SU-DHL-6 (cell line): Measurements from ENCODE around the gene CPNE2.

Experiments used
- H2AFZ ChIP-seq: fragments of 200-600 bp; sonication (generic); 2 replicates; pipeline ENCODE4 v1.6.1; 2014; ENCODE audit warnings: low read depth, mild to moderate bottlenecking, moderate library complexity, mixed read lengths, antibody characterized with exemption, low read length; ENCODE audit not compliant: severe bottlenecking
- H3F3A ChIP-seq: fragments of 200-600 bp; shearing (Covaris generic); 2 replicates; pipeline ENCODE4 v1.6.0; 2016; ENCODE audit warnings: antibody characterized with exemption, mild to moderate bottlenecking; ENCODE audit not compliant: insufficient read depth
- H3K27ac ChIP-seq: fragments of 200-600 bp; sonication (generic); 2 replicates; pipeline ENCODE4 v1.5.1; 2016; ENCODE audit warnings: low read depth, mild to moderate bottlenecking, low read length, moderate library complexity, mixed read lengths
- H3K27me3 ChIP-seq: fragments of 200-600 bp; sonication (generic), shearing (Covaris generic); 2 replicates; pipeline ENCODE4 v1.6.0; 2014; ENCODE audit warnings: mild to moderate bottlenecking, low read length
- H3K36me3 ChIP-seq: fragments of 200-600 bp; sonication (generic); 2 replicates; pipeline ENCODE4 v1.6.1; 2014; ENCODE audit warnings: mild to moderate bottlenecking, low read length, mixed read lengths
- H3K4me2 ChIP-seq: fragments of 300-600, 200-600 bp; shearing (Covaris generic), sonication (generic); 2 replicates; pipeline ENCODE4 v1.6.0; 2014; ENCODE audit warnings: low read length, low read depth, mild to moderate bottlenecking; ENCODE audit not compliant: poor library complexity, severe bottlenecking
- H3K4me3 ChIP-seq: fragments of 200-600 bp; sonication (generic); 2 replicates; pipeline ENCODE4 v1.5.1; 2014; ENCODE audit warnings: antibody characterized with exemption, low read length, mild to moderate bottlenecking, mixed read lengths; ENCODE audit not compliant: insufficient read depth, poor library complexity, severe bottlenecking
- H3K79me2 ChIP-seq: fragments of 200-600 bp; sonication (generic); 2 replicates; pipeline ENCODE4 v1.6.1; 2014; ENCODE audit warnings: mild to moderate bottlenecking, low read length, moderate library complexity; ENCODE audit not compliant: insufficient read depth
- H3K9ac ChIP-seq: fragments of 200-600 bp; sonication (generic); 2 replicates; pipeline ENCODE4 v1.7.0; 2014; ENCODE audit warnings: mild to moderate bottlenecking, low read length
- H3K9me2 ChIP-seq: fragments of 200-600 bp; sonication (generic); replicated peaks from 2 replicates; pipeline ENCODE4 v1.6.1; 2014; ENCODE audit warnings: low read length; ENCODE audit not compliant: insufficient read depth
- H3K9me3 ChIP-seq: fragments of 200-600 bp; sonication (generic); 2 replicates; pipeline ENCODE4 v1.6.1; 2014; ENCODE audit warnings: low read length, mixed read lengths; ENCODE audit not compliant: insufficient read depth
- H4K20me1 ChIP-seq: fragments of 200-600 bp; sonication (generic); 2 replicates; pipeline ENCODE4 v1.6.1; 2014; ENCODE audit warnings: low read depth, mild to moderate bottlenecking, antibody characterized with exemption, low read length, moderate library complexity, mixed read lengths
- CTCF ChIP-seq: fragments of 200-600 bp; sonication (generic); IDR thresholded peaks from one replicate; pipeline ENCODE4 v1.5.1; 2017; ENCODE audit warnings: antibody characterized with exemption, mild to moderate bottlenecking, low read length, moderate library complexity; ENCODE audit not compliant: insufficient read depth, poor library complexity, severe bottlenecking
- EZH2phosphoT487 ChIP-seq: fragments of 200-600 bp; sonication (generic), shearing (Covaris generic); conservative IDR thresholded peaks from 2 replicates; pipeline ENCODE4 v1.6.1; 2018; ENCODE audit warnings: mild to moderate bottlenecking, antibody characterized with exemption, low read length, moderate library complexity, mixed read lengths

The CPNE2 gene

GRCh38 chr16:57045694-57046381, 46.5 kb upstream of the CPNE2 start:
- Histone ChIP-seq H3K79me2 (no peaks in the 10 kb centered on the region), H3K4me2 (no peak overlapping the region), H3K4me3 (no peak overlapping the region), H3K36me3 (no peaks in the 10 kb centered on the region), H3K27me3 (no peaks in the 10 kb centered on the region), H3K9ac (no peak overlapping the region), H3F3A (no peaks in the 10 kb centered on the region), H4K20me1 (no peaks in the 10 kb centered on the region), H3K9me3 (no peaks in the 10 kb centered on the region), H3K9me2 (no peaks in the 10 kb centered on the region), H3K27ac (no peak overlapping the region), H2AFZ (no peak overlapping the region)
- no peak for TF ChIP-seq EZH2phosphoT487
- TF ChIP-seq CTCF = peak; percentile 61

- Histone ChIP-seq H3K4me2 (no peak overlapping the region), H2AFZ (no peak overlapping the region), H3K9ac (no peak overlapping the region), H3K9me3 (no peaks in the 10 kb centered on the region), H4K20me1 (no peaks in the 10 kb centered on the region), H3F3A (no peaks in the 10 kb centered on the region), H3K4me3 (no peak overlapping the region), H3K27me3 (no peaks in the 10 kb centered on the region), H3K9me2 (no peaks in the 10 kb centered on the region), H3K79me2 (no peaks in the 10 kb centered on the region), H3K36me3 (no peaks in the 10 kb centered on the region), H3K27ac (no peak overlapping the region)
- TF ChIP-seq CTCF (no peak), EZH2phosphoT487 (no peak)
Observed at GRCh38 chr16:57048095-57048494, 44.3 kb upstream of the CPNE2 start.

- H3K27ac ChIP-seq = no peak overlapping the region
- no peak overlapping the region for H3K4me3 ChIP-seq
- H3K9me3 ChIP-seq = no peaks in the 10 kb centered on the region
- H3F3A ChIP-seq = no peaks in the 10 kb centered on the region
- no peaks in the 10 kb centered on the region for H4K20me1 ChIP-seq
- H2AFZ ChIP-seq = no peak overlapping the region
- H3K36me3 ChIP-seq = no peaks in the 10 kb centered on the region
- H3K9ac ChIP-seq = no peak overlapping the region
- no peaks in the 10 kb centered on the region for H3K79me2 ChIP-seq
- TF ChIP-seq CTCF = no peak
- TF ChIP-seq EZH2phosphoT487 = no peak
- H3K9me2 ChIP-seq = no peaks in the 10 kb centered on the region
- H3K27me3 ChIP-seq = no peaks in the 10 kb centered on the region
- H3K4me2 ChIP-seq = no peak overlapping the region
Observed at GRCh38 chr16:57049678-57050077, 42.7 kb upstream of the CPNE2 start.
